GM12872 (cell line): Measurements from ENCODE around the gene ZBTB7C.

Source experiments
- TF ChIP-seq, protein P1 (sequence below): IDR thresholded peaks from 3 replicates; pipeline ENCODE4 v1.5.1; 2011; ENCODE audit warnings: low read depth, mild to moderate bottlenecking, low read length, moderate library complexity; ENCODE audit not compliant: insufficient read depth

ZBTB7C gene

DNA sequence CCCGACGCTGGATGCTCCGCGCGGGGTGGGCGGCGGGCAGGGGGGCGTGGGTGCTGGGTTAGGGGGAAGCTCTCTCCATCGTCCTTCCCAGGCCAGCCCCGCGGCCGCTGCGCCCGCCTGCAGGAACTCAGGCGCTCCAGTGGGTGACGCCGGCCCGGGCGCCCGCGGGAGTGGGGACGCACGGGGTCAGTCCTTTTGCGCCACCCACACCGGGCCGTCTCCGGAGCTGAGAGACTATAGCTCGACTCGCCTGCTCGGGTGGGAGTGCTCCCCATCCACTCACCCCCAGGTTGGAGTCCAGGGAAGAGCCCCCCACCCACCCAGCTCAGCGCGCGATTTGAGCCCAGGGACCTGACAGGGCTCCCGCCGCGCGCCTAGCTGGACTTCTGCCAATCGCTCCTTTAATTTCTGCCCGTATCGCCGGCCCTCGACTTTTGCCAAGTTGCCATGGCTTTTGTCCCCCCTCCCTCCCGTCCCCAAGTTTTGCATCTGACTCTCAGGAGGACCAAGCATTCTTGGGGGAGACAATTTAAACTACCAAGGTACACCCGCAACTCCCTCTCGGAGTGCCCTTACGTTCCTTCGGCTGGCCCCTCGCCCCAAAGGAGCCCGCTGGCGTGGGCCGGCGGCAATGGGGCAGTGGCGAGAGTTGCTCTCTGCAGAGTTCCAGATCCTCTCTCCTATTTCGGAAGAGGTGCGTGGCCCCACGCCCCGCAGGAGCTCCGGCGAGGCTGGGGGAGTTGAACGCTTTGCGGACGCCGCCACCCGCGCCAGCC, 272.9 kb downstream of the ZBTB7C start:
- TF ChIP-seq, protein P1, sequence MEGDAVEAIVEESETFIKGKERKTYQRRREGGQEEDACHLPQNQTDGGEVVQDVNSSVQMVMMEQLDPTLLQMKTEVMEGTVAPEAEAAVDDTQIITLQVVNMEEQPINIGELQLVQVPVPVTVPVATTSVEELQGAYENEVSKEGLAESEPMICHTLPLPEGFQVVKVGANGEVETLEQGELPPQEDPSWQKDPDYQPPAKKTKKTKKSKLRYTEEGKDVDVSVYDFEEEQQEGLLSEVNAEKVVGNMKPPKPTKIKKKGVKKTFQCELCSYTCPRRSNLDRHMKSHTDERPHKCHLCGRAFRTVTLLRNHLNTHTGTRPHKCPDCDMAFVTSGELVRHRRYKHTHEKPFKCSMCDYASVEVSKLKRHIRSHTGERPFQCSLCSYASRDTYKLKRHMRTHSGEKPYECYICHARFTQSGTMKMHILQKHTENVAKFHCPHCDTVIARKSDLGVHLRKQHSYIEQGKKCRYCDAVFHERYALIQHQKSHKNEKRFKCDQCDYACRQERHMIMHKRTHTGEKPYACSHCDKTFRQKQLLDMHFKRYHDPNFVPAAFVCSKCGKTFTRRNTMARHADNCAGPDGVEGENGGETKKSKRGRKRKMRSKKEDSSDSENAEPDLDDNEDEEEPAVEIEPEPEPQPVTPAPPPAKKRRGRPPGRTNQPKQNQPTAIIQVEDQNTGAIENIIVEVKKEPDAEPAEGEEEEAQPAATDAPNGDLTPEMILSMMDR, result no peak

DNA sequence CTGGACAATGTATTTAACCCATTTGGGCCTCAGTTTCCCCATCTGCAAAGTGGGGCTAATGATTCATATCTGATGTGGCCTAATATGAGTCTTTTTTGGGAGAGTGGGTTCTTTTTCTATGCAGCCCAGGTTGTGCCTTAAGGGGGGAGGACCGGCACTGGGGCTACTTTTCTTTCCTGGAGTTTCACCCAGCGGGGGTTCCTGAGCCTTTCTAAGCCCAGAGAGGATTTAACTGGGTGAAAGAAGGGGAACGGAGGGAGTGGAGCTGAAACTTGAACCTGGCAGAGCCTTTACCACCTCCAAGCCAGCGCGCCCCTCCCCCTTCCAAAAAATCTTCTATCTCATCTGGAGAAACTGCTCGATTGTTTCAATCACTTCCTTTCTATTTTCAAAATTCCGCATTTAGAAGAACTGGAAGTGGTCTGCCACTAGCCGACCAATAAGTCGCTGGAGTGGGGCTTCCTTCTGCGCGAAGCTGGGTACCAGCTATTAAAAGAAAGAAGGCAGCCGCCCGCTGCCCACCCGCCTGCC, 273.7 kb downstream of the ZBTB7C start:
- TF ChIP-seq, protein P1, result no peak

DNA sequence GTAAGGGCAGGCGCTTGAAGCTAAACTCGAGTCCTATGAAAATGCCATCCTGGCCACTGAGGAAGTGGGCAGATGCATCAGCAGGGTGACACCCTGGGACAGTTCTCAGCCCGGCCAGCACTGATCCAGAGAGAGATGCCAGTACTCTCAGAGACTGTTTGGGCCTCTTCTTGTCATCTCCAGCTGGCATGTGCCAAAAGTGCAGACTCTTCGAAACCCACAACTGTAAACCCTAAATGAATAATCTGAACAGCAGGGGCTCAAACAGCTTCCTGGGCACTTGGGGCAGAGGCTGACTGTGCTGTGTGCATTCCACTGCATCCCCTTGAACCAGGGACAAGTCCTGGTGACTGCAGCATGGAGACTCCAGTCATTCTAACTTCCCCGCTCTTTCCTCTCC, 274.6 kb downstream of the ZBTB7C start:
- TF ChIP-seq, protein P1, result no peak

DNA sequence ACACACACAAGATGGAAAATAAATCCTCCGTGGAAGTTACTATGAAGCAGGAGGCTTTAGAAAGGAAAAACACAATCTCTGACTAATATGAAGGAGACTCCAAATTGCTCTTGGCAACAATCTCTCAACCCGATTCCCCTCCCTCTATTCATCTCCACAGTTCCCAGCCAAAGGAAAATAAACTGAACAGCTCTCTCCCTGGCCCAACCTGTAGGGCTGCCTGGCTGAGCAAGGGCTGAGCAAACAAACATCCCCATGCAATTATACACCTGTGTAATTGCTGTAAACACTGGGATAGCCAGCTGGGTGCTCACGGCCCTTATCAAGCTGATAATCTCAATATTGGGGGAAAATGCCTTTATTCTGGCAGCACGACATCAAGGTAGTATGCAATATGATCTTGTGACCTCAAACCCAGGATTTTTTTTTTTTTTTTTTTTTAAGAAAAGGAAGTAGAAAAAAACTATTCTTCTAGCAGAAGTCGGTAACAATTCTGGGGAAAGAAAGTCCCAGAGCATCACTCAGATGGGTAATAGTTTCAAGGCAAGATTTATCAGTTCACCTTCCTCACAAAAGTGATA, 275.4 kb downstream of the ZBTB7C start:
- TF ChIP-seq, protein P1, result no peak

DNA sequence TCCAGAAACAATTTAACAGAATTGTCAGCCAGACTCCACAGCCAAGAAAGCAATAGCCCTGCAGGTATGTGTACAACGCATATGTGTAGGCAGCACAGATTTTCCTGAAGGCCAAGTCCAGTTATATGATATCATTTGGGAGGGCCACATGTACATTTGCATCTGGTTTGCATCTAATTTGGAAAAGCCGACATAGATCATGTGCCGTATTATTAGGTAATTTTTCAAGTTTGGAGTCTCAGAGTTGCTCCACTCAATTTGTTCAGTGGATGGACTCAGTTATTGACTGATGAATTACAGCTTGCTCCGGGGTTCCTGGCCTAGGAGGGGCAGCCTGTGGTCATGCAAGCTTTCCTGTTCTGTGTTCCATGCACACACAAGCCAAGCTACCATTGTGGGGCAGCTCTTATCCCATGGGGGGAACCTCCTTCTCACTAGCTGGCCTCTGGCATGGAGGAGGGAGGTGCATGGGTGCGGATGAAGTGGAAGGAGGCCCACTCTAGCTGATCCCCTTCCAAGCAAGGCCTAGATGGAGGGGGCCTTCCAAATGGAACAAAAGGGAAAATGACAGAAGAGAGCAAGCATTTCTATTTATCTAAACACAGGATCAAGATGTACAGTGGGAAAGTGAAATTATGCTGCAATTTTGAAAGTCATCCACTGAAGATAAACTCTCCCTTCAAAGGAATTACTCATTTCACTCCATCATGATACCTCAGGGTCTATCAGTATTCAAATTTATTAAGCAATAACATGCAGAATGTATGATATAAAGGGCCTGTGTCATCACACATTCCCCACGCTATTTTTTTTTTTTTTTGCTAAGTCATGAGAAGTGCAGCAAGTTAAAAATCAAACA, 276.2 kb downstream of the ZBTB7C start:
- TF ChIP-seq, protein P1, result no peak

DNA sequence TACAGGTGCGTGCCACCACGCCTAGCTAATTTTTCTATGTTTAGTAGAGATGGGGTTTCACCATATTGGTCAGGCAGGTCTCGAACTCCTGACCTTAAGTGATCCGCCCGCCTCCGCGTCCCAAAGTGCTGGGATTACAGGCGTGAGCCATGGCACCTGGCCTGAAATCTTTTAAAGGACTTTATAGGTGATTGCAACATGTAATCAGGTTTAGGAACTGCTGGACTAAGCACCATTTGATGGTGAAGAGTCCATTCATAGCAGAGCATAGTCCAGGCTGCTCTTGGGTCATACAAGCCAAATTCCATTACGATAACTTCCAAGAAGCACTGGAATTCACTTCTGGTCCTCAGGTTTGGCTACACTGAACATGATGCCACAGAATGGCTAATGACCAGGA, 278.1 kb downstream of the ZBTB7C start:
- TF ChIP-seq, protein P1, result no peak

DNA sequence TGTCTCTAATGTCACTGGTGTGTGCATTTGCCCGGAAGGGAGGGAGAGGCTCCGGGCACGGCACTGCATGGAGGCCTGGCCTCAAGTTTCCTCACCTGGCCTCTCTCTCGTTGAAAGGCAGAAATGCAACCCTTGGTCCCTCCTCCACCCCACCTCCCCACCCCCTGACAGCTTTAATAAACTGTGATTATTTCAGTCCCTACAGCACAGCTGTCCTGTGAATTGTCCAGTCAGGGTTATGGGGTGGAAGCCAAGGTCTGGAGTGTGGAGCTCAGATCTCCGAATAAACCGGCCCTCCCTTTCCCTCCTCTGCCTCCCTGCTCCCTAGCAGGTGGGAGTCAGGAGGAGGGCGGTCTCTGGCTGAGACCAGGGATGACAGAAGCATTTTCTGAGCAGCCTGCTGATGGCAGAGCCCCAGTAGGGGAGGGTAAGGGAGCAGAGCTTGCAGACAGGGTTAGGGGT, 279.5 kb downstream of the ZBTB7C start:
- TF ChIP-seq, protein P1, result no peak
